Measurements from ENCODE around the gene KCNC3.
A peak's percentile ranks its signal among the peaks of the same experiment; 100 is the strongest.
"Not testable (repeated sequence)": the region's sequence is repeated elsewhere in the genome, so short reads cannot be mapped to it uniquely, and the experiment has no call there.

KCNC3 gene

GRCh38 chr19:50333737-50334617 lies 4.8 kb upstream of the KCNC3 start:
- no peak for DNase-seq (ENCODE audit: low read depth)
- no peak for TF ChIP-seq CTCF (conservative IDR thresholded peaks at IDR 0.05; ENCODE audit: low read length)
- H3K4me3 ChIP-seq (ENCODE audit: low read length) = peak overlapping the region; percentile 55

GRCh38 chr19:50333235-50333736 lies 4.1 kb upstream of the KCNC3 start:
- peak; percentile 14 for TF ChIP-seq CTCF (conservative IDR thresholded peaks at IDR 0.05; ENCODE audit: low read length)
- DNase-seq (ENCODE audit: low read depth) = peak; percentile 78
- H3K4me3 ChIP-seq (ENCODE audit: low read length) = peak overlapping the region; percentile 55

GRCh38 chr19:50332244-50333038 lies 3.3 kb upstream of the KCNC3 start:
- no peak overlapping the region for H3K4me3 ChIP-seq (ENCODE audit: low read length)
- no peak for DNase-seq (ENCODE audit: low read depth)
- TF ChIP-seq CTCF (conservative IDR thresholded peaks at IDR 0.05; ENCODE audit: low read length) = no peak

- DNase-seq (ENCODE audit: low read depth) = no peak
- H3K4me3 ChIP-seq (ENCODE audit: low read length) = no peak overlapping the region
- no peak for TF ChIP-seq CTCF (conservative IDR thresholded peaks at IDR 0.05; ENCODE audit: low read length)
Measured at GRCh38 chr19:50331994-50332243, 2.7 kb upstream of the KCNC3 start.

GRCh38 chr19:50331221-50331993 lies 2.2 kb upstream of the KCNC3 start:
- TF ChIP-seq CTCF (conservative IDR thresholded peaks at IDR 0.05; ENCODE audit: low read length) = no peak
- H3K4me3 ChIP-seq (ENCODE audit: low read length) = no peak overlapping the region
- DNase-seq (ENCODE audit: low read depth) = no peak

- H3K4me3 ChIP-seq (ENCODE audit: low read length) = no peak overlapping the region
- peak; percentile 19 for DNase-seq (ENCODE audit: low read depth)
- no peak for TF ChIP-seq CTCF (conservative IDR thresholded peaks at IDR 0.05; ENCODE audit: low read length)
Measured at GRCh38 chr19:50330365-50331078, 1.3 kb upstream of the KCNC3 start.

GRCh38 chr19:50329926-50330294 lies 733 bp upstream of the KCNC3 start:
- H3K4me3 ChIP-seq (ENCODE audit: low read length); DNase-seq (ENCODE audit: low read depth): not testable (repeated sequence)
